GM19240 (cell line): ENCODE data around the gene NTSR2.

Source experiments
- DNase-seq: peaks from one replicate; pipeline ENCODE4 v3.0.0; 2011; ENCODE audit warnings: low spot score; ENCODE audit not compliant: insufficient read length

NTSR2 gene, protein sequence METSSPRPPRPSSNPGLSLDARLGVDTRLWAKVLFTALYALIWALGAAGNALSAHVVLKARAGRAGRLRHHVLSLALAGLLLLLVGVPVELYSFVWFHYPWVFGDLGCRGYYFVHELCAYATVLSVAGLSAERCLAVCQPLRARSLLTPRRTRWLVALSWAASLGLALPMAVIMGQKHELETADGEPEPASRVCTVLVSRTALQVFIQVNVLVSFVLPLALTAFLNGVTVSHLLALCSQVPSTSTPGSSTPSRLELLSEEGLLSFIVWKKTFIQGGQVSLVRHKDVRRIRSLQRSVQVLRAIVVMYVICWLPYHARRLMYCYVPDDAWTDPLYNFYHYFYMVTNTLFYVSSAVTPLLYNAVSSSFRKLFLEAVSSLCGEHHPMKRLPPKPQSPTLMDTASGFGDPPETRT

DNA sequence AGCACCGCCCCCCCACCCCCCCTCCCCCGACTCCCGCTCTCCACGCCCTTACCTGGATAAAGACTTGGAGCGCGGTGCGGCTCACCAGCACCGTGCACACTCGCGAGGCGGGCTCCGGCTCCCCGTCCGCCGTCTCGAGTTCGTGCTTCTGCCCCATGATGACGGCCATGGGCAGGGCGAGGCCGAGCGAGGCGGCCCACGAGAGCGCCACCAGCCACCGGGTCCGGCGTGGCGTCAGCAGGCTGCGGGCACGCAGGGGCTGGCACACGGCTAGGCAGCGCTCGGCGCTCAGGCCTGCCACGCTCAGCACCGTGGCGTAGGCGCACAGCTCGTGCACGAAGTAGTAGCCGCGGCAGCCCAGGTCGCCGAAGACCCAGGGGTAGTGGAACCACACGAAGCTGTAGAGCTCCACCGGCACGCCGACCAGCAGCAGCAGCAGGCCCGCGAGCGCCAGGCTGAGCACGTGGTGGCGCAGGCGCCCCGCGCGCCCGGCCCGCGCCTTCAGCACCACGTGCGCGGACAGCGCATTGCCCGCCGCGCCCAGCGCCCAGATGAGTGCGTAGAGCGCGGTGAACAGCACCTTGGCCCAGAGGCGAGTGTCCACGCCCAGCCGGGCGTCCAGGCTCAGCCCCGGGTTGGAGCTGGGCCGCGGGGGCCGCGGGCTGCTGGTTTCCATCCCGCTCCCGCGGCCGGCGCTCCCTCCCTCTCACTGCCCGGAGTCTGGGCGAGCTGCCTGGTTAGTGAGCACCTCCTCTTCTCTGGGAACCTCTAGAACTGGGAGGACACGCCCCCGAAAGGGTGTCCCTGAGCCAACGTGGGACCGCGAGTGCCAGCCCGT is at the start of gene NTSR2:
NTSR2 (minus strand) TSS at position 742 of the 838 bp plus-strand sequence; CDS start at position 676, 66 bp downstream.
- no peak for DNase-seq

- DNase-seq = no peak
These were observed 49.4 kb upstream of the NTSR2 start for GRCh38 chr2:11719230-11719977.

DNA sequence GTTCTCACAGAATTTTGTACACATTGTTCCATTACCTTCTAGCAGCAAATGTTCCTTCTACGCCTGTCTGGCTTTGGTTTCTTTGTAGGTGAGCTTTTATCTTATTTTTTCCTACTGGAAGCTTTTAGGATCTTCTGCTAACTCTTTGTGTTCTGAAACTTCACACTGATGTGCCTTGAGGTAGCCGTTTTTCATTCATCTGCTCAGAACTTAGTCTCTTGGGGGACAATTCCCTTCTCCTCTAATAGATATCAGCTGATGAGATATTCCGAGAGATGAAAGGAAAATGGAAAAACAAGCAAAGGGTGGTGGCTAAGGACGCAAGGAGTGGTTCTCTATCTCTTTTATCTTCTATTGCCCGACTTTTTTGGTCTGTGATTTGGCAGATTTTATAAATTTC is 48.6 kb upstream of the NTSR2 start:
- no peak for DNase-seq

DNA sequence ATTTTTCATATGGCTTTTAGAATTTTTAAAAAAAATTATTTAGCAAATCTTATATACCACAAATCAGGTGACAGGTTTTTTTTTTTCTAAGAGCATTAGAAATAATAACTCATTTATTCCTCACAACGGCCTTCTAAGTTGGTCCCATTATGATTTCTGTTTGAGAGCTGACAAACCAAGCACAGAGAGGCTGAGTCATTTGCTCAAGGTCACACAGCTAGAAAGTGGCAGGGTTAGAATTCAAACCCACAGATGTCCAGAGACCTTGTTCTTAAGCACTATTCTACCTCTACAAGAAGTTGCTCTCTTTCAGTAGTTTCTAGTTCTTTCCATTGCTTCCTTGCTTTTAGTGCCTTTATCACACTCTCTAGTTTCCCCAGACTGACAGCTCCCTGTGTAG is 47.6 kb upstream of the NTSR2 start:
- no peak for DNase-seq

GRCh38 chr2:11716689-11717321 is 46.8 kb upstream of the NTSR2 start:
- DNase-seq = no peak

GRCh38 chr2:11715987-11716652 is 46.1 kb upstream of the NTSR2 start:
- DNase-seq = no peak

GRCh38 chr2:11713815-11714214 is 43.8 kb upstream of the NTSR2 start:
- no peak for DNase-seq

- DNase-seq = no peak
These were observed 42.9 kb upstream of the NTSR2 start for GRCh38 chr2:11712866-11713265.

GRCh38 chr2:11711751-11712150 is 41.8 kb upstream of the NTSR2 start:
- DNase-seq = no peak

- no peak for DNase-seq
These were observed 41.3 kb upstream of the NTSR2 start for GRCh38 chr2:11711354-11711716.

DNA sequence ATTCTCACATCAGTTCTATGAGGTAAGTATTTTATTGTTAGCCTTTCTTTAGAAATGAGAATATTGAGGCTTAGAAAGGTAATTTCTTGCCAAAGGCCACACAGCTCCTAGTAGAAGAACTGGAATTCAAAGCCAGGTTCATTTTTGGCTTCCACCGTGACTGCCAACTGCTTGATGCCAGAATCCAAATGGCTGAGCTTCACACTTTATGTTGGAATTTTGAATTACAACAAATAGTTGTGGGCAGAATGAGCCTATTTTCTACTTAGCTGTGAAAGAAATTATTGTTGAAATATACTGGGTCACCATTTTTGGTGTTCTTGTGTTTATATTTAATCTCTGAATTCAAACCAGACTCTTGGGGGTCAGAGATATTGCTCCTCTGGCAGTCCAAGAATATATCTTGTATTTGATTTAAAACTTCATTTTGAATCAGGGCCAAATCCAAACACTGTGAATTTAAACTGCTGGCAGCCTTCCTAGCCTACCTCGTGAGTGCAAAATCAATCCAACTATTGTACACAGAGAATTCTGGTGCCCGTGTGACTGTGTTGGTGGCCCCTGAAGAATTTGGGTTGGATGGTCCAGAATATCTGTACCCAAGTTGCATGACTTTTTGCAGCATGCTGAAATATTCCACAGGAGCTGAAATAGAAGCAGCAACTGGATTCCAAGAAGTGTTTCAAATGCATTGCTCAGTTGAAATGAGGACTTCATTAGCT is 40.8 kb upstream of the NTSR2 start:
- no peak for DNase-seq

- no peak for DNase-seq
These were observed 40.2 kb upstream of the NTSR2 start for GRCh38 chr2:11710210-11710609.

DNA sequence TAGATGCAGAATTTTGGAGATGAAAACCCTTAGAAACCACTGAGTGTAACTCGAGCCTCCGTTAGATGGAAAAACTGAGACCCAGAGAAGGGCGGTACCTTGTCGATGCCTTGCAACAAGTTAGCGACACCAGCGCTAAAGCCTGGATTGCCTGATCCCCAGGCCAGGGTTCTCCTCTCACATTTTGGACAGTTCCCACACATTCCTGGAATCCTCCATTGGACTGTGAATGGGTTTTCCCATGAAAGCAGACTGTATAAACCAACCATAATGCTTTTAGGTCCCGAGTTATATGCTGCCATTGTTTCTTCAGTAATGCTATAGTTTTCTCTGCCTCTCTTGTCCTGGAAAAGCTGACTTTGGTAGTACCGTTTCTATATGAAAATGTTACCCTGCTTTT is 39.3 kb upstream of the NTSR2 start:
- no peak for DNase-seq

- DNase-seq = no peak
These were observed 38.1 kb upstream of the NTSR2 start for GRCh38 chr2:11708106-11708505.

DNA sequence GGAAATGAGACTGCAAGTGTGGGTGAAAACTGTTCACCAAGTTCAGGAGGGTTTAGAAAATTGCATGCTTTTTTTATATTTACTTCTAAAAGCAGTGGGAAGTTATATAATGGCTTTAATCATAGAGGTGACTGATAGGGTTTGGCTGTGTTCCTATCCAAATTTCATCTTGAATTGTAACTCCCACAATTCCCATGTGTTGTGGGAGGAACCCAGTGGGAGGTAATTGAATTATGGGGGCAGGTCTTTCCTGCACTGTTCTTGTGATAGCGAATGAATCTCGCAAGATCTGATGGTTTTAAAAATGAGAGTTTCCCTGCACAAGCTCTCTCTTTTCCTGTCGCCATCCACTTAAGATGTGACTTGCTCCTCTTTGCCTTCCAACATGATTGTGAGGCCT is 35.7 kb upstream of the NTSR2 start:
- DNase-seq = no peak

- no peak for DNase-seq
These were observed 35.1 kb upstream of the NTSR2 start for GRCh38 chr2:11705063-11705462.

GRCh38 chr2:11703700-11704099 is 33.7 kb upstream of the NTSR2 start:
- DNase-seq = no peak

DNA sequence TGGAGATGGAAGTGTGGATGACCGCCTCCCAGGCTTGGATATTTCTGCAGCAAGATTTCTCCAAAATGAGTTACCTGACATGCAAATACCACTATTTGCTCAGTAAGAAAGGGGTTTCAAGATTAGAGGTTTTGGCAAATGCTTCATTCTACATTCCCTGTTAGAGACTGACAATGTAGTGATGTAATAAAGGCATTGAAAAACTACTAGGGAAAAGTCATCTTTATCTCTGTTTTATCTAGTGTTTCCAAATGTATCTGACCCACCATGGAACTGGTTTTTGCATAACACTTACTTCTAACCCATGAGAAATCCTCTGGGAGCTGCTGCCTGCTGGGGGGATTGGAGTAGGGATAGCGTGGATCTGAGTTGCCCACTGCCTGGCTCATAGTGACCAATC is 33.0 kb upstream of the NTSR2 start:
- DNase-seq = no peak

DNA sequence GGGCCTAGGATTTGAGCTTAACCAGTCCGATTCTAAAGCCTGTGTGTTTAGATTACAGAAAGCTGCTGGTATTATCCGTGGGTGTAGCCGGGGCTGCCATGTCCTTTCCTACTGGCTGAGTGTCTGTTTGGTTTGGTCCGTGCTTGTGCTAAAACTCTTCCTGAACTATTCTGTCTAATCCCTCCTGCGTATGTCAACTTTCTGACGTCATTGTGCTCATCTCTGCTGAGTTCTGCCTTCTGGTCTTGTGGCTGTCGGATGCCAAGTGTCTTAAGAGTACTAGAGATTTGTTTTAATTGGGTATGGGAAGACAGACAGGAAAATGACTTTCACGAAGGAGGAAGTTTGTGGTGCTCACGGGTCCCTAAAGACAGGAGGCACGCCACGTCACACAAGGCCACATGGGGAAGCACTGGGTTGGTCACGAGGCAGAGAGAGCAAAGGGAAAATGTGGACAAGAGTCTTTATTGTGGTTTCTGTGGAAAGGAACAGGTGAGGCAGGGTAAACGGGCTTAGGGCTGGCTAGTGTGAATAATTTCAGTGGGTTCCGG is 31.8 kb upstream of the NTSR2 start:
- no peak for DNase-seq

- DNase-seq = no peak
These were observed 31.2 kb upstream of the NTSR2 start for GRCh38 chr2:11701206-11701605.
